Astrocyte of the cerebellum (primary cell): ENCODE measurements around the gene GRM5.
"Not testable (repeated sequence)": the region's sequence is repeated elsewhere in the genome, so short reads cannot be mapped to it uniquely, and the experiment has no call there.

Experiments used
- DNase-seq: peaks from one replicate; pipeline ENCODE4 v3.0.0-alpha.2; 2011; ENCODE audit warnings: low read depth
- H3K4me3 ChIP-seq: 2 replicates; pipeline ENCODE4 v1.5.1; 2011; ENCODE audit warnings: mild to moderate bottlenecking, low read depth, low read length, moderate library complexity
- in situ Hi-C: cut with HindIII; loops from 2 replicates; pipeline ENCODE4 v1.10.0; 2017; ENCODE audit warnings: low sequenced_read_pairs
- TF ChIP-seq, protein P1 (sequence below): IDR thresholded peaks from 2 replicates; pipeline ENCODE4 v1.5.1; 2012; ENCODE audit warnings: low read length, low read depth, moderate library complexity, mild to moderate bottlenecking; ENCODE audit errors: missing control alignments

Gene GRM5

GRCh38 chr11:88478136-88478815, 587.5 kb downstream of the GRM5 start:
- DNase-seq, result no peak
- TF ChIP-seq, protein P1, sequence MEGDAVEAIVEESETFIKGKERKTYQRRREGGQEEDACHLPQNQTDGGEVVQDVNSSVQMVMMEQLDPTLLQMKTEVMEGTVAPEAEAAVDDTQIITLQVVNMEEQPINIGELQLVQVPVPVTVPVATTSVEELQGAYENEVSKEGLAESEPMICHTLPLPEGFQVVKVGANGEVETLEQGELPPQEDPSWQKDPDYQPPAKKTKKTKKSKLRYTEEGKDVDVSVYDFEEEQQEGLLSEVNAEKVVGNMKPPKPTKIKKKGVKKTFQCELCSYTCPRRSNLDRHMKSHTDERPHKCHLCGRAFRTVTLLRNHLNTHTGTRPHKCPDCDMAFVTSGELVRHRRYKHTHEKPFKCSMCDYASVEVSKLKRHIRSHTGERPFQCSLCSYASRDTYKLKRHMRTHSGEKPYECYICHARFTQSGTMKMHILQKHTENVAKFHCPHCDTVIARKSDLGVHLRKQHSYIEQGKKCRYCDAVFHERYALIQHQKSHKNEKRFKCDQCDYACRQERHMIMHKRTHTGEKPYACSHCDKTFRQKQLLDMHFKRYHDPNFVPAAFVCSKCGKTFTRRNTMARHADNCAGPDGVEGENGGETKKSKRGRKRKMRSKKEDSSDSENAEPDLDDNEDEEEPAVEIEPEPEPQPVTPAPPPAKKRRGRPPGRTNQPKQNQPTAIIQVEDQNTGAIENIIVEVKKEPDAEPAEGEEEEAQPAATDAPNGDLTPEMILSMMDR, result no peak
- H3K4me3 ChIP-seq, result no peak overlapping the region
- in situ Hi-C loops, result loop anchor here (10.0 kb wide), 1 partner anchor 63 kb away; no protein-coding TSS in a partner anchor

- no peak for DNase-seq
- TF ChIP-seq, protein P1, result no peak
- H3K4me3 ChIP-seq, result no peak overlapping the region
- in situ Hi-C loops, result loop anchor here (10.0 kb wide), 1 partner anchor 61 kb away; no protein-coding TSS in a partner anchor
Observed at GRCh38 chr11:88475991-88476418, 589.8 kb downstream of the GRM5 start.

GRCh38 chr11:88474655-88475054, 591.1 kb downstream of the GRM5 start:
- in situ Hi-C loops, result loop anchor here (10.0 kb wide), 1 partner anchor 60 kb away; no protein-coding TSS in a partner anchor
- H3K4me3 ChIP-seq, result no peak overlapping the region
- no peak for DNase-seq
- TF ChIP-seq, protein P1, result no peak

GRCh38 chr11:88469561-88470225, 596.1 kb downstream of the GRM5 start:
- TF ChIP-seq, protein P1, result no peak
- no peak overlapping the region for H3K4me3 ChIP-seq
- no peak for DNase-seq
- in situ Hi-C loops, result loop anchor here (10.0 kb wide), 1 partner anchor 55 kb away; no protein-coding TSS in a partner anchor

DNA sequence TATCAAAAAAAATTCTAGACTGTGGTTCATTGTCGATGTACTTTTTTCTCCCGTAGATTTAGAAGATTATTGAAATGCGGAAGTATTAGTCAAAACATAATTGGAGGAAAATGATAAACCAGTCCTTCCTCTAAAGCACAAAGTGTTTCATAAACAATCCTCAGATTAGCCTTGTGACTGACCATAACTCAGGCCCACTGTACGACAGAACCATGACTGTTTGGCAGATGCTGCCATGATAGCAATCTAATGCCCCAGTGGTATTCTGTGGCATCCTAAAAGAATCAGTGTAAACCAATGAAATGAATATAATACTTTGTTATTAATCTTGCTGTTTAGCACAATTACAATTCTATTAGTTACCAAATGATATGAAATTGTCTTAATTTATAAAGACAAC, 601.3 kb downstream of the GRM5 start:
- TF ChIP-seq, protein P1, result no peak
- no peak for DNase-seq
- in situ Hi-C loops, result no loop called here
- no peak overlapping the region for H3K4me3 ChIP-seq

GRCh38 chr11:88463301-88463700, 602.5 kb downstream of the GRM5 start:
- DNase-seq, H3K4me3 ChIP-seq, in situ Hi-C loops: not testable (repeated sequence)

DNA sequence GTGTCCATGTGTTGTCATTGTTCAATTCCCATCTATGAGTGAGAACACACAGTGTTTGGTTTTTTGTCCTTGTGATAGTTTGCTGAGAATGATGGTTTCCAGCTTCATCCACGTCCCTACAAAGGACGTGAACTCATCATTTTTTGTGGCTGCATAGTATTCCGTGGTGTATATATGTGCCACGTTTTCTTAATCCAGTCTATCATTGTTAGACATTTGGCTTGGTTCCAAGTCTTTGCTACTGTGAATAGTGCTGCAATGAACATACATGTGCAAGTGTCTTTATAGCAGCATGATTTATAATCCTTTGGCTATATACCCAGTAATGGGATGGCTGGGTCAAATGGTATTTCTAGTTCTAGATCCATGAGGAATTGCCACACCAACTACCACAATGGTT, 607.7 kb downstream of the GRM5 start:
- DNase-seq, H3K4me3 ChIP-seq, in situ Hi-C loops: not testable (repeated sequence)
